ENCODE data around the gene MFF.

MFF gene

GRCh38 chr2:227344231-227344630, 19.2 kb downstream of the MFF start:
- TF ChIP-seq TCF12 (IDR thresholded peaks at IDR 0.05; ENCODE audit: low read depth): no peak
- no peak for TF ChIP-seq CREB1 (IDR thresholded peaks at IDR 0.05; ENCODE audit: low read depth)
- TF ChIP-seq REST (IDR thresholded peaks at IDR 0.05; ENCODE audit: low read depth): no peak
- no peak for TF ChIP-seq NFIC (IDR thresholded peaks at IDR 0.05)
- no peak for TF ChIP-seq TAF1 (IDR thresholded peaks at IDR 0.05; ENCODE audit: low read depth)
- no peak for TF ChIP-seq USF1 (IDR thresholded peaks at IDR 0.05)
- TF ChIP-seq FOXM1 (IDR thresholded peaks at IDR 0.05; ENCODE audit: borderline replicate concordance, low read depth): no peak
- TF ChIP-seq MAX (IDR thresholded peaks at IDR 0.05): no peak
- TF ChIP-seq RAD21 (IDR thresholded peaks at IDR 0.05; ENCODE audit: low read depth): no peak
- no peak for TF ChIP-seq EP300 (IDR thresholded peaks at IDR 0.05; ENCODE audit: borderline replicate concordance)
- TF ChIP-seq EGR1 (IDR thresholded peaks at IDR 0.05): no peak
- no peak for TF ChIP-seq TEAD4 (IDR thresholded peaks at IDR 0.05)

GRCh38 chr2:227347117-227347516, 22.1 kb downstream of the MFF start:
- TF ChIP-seq TEAD4 (IDR thresholded peaks at IDR 0.05): no peak

- TF ChIP-seq EP300 (IDR thresholded peaks at IDR 0.05; ENCODE audit: borderline replicate concordance) (no peak), TEAD4 (IDR thresholded peaks at IDR 0.05) (no peak), RAD21 (IDR thresholded peaks at IDR 0.05; ENCODE audit: low read depth) (no peak), CEBPB (IDR thresholded peaks at IDR 0.05) (no peak), USF1 (IDR thresholded peaks at IDR 0.05) (no peak), MAX (IDR thresholded peaks at IDR 0.05) (no peak), REST (IDR thresholded peaks at IDR 0.05; ENCODE audit: low read depth) (no peak), TCF12 (IDR thresholded peaks at IDR 0.05; ENCODE audit: low read depth) (no peak), ZBTB7A (IDR thresholded peaks at IDR 0.05; ENCODE audit: low read depth) (no peak), TAF1 (IDR thresholded peaks at IDR 0.05; ENCODE audit: low read depth) (no peak), NFIC (IDR thresholded peaks at IDR 0.05) (no peak), EGR1 (IDR thresholded peaks at IDR 0.05) (no peak), FOXM1 (IDR thresholded peaks at IDR 0.05; ENCODE audit: borderline replicate concordance, low read depth) (no peak), YY1 (IDR thresholded peaks at IDR 0.05; ENCODE audit: low read depth) (no peak), CREB1 (IDR thresholded peaks at IDR 0.05; ENCODE audit: low read depth) (no peak)
Measured at GRCh38 chr2:227348324-227348723, 23.3 kb downstream of the MFF start.

- TF ChIP-seq EGR1 (IDR thresholded peaks at IDR 0.05) (no peak), MAX (IDR thresholded peaks at IDR 0.05) (no peak), TAF1 (IDR thresholded peaks at IDR 0.05; ENCODE audit: low read depth) (no peak), RAD21 (IDR thresholded peaks at IDR 0.05; ENCODE audit: low read depth) (no peak), EP300 (IDR thresholded peaks at IDR 0.05; ENCODE audit: borderline replicate concordance) (no peak)
Measured at GRCh38 chr2:227349989-227350612, 25.1 kb downstream of the MFF start.

- no peak for TF ChIP-seq CREB1 (IDR thresholded peaks at IDR 0.05; ENCODE audit: low read depth)
- no peak for TF ChIP-seq YY1 (IDR thresholded peaks at IDR 0.05; ENCODE audit: low read depth)
- no peak for TF ChIP-seq REST (IDR thresholded peaks at IDR 0.05; ENCODE audit: low read depth)
- TF ChIP-seq NFIC (IDR thresholded peaks at IDR 0.05): no peak
- TF ChIP-seq ZBTB7A (IDR thresholded peaks at IDR 0.05; ENCODE audit: low read depth): no peak
- TF ChIP-seq FOXM1 (IDR thresholded peaks at IDR 0.05; ENCODE audit: borderline replicate concordance, low read depth): no peak
- TF ChIP-seq MAX (IDR thresholded peaks at IDR 0.05): no peak
- TF ChIP-seq CEBPB (IDR thresholded peaks at IDR 0.05): no peak
- TF ChIP-seq RAD21 (IDR thresholded peaks at IDR 0.05; ENCODE audit: low read depth): no peak
- no peak for TF ChIP-seq TAF1 (IDR thresholded peaks at IDR 0.05; ENCODE audit: low read depth)
- TF ChIP-seq USF1 (IDR thresholded peaks at IDR 0.05): no peak
- no peak for TF ChIP-seq EP300 (IDR thresholded peaks at IDR 0.05; ENCODE audit: borderline replicate concordance)
- TF ChIP-seq TEAD4 (IDR thresholded peaks at IDR 0.05): no peak
Measured at GRCh38 chr2:227351639-227352038, 26.6 kb downstream of the MFF start.

Measured in Ishikawa (cell line).